Vagina (tissue), 2 donors: ENCODE data around the gene CKAP5. TPM values are rescaled to one million over a fixed set of nuclear protein-coding genes. Genes with fewer than 3 reads are reported as not detected.
"Not testable (repeated sequence)": the region's sequence is repeated elsewhere in the genome, so short reads cannot be mapped to it uniquely, and the experiment has no call there.

ENCODE experiments used
- DNase-seq, 2 donors: peaks; one replicate each; pipeline ENCODE4 v3.0.0-alpha.2; 2017; ENCODE audit errors: extremely low spot score in 2 of 2
- H3K27ac ChIP-seq: fragments of 200-600 bp; sonication (generic); one replicate; pipeline ENCODE4 v1.5.1; 2019
- H3K27me3 ChIP-seq: fragments of 200-600 bp; sonication (generic); one replicate; pipeline ENCODE4 v1.5.1; 2019
- H3K36me3 ChIP-seq, 2 donors: fragments of 200-600 bp; sonication (generic); one replicate each; pipeline ENCODE4 v1.5.1; 2017 to 2019
- H3K4me1 ChIP-seq: fragments of 200-600 bp; sonication (generic); one replicate; pipeline ENCODE4 v1.5.1; 2019
- H3K4me3 ChIP-seq, 2 donors: fragments of 200-600 bp; sonication (generic); 1 replicate in 1 of 2; 2 replicates in 1 of 2; pipeline ENCODE4 v1.5.1; 2016 to 2019
- H3K9me3 ChIP-seq: fragments of 200-600 bp; sonication (generic); one replicate; pipeline ENCODE4 v1.5.1; 2019
- CTCF ChIP-seq, 3 experiments: fragments of 450-650 bp in 2 of 3; fragments of 200-600 bp in 1 of 3; sonication (generic) in 1 of 3; IDR thresholded peaks; one replicate each; pipeline ENCODE4 v1.5.1; 2017 to 2019; ENCODE audit warnings: antibody characterized with exemption in 3 of 3, mild to moderate bottlenecking in 2 of 3, moderate library complexity in 2 of 3
- POLR2A ChIP-seq, 2 donors: fragments of 450-650 bp; IDR thresholded peaks; one replicate each; pipeline ENCODE4 v1.6.1; 2017; ENCODE audit warnings: antibody characterized with exemption in 2 of 2, mild to moderate bottlenecking in 2 of 2, moderate library complexity in 2 of 2
- POLR2AphosphoS5 ChIP-seq, 2 donors: sonication (generic); formaldehyde crosslinking; IDR thresholded peaks; one replicate each; pipeline ENCODE4 v1.9.0; 2017; ENCODE audit warnings: antibody characterized with exemption in 2 of 2, mild to moderate bottlenecking in 2 of 2, low read depth in 1 of 2; ENCODE audit not compliant: insufficient read depth in 1 of 2
- intact Hi-C: fragments of 100-400 bp; cut with DNase I; formaldehyde crosslinking; loops from one replicate; pipeline ENCODE4 v1.15.1; 2023
- total RNA-seq: library from RNA; depleted of rRNA; stranded (reverse); fragments of >200 nt; gene quantifications from one replicate; pipeline ENCODE4 v1.2.3, GENCODE V29; 2016

The CKAP5 gene
- total RNA-seq, 1 donor from 2014 or later, result 32.9 TPM

GRCh38 chr11:46801694-46802470, 44.2 kb downstream of the CKAP5 start:
- no peak overlapping the region for H3K27ac ChIP-seq
- no peak for TF ChIP-seq CTCF (IDR thresholded peaks at IDR 0.05)
- TF ChIP-seq POLR2AphosphoS5 (IDR thresholded peaks at IDR 0.05; ENCODE audit: insufficient read depth in 1 of 2, low read depth in 1 of 2), result no peak
- no peaks in the 10 kb centered on the region for H3K27me3 ChIP-seq
- intact Hi-C loops, result no loop called here
- peaks cover 0 to 43% of the 10 kb centered on the region in 2 donors for H3K36me3 ChIP-seq
- H3K4me1 ChIP-seq, result no peaks in the 10 kb centered on the region
- no peaks in the 10 kb centered on the region for H3K9me3 ChIP-seq
- no peak overlapping the region for H3K4me3 ChIP-seq
- no peak for DNase-seq

- no peaks in the 10 kb centered on the region for H3K9me3 ChIP-seq
- H3K27ac ChIP-seq, result no peak overlapping the region
- DNase-seq, result no peak
- no peaks in the 10 kb centered on the region for H3K27me3 ChIP-seq
- no peak for TF ChIP-seq POLR2A (IDR thresholded peaks at IDR 0.05)
- H3K36me3 ChIP-seq, result peaks cover 0 to 38% of the 10 kb centered on the region in 2 donors
- intact Hi-C loops, result no loop called here
- no peak overlapping the region for H3K4me3 ChIP-seq
- no peaks in the 10 kb centered on the region for H3K4me1 ChIP-seq
Measured at GRCh38 chr11:46800177-46800576, 45.9 kb downstream of the CKAP5 start.

- DNase-seq, H3K4me3 ChIP-seq, intact Hi-C loops: not testable (repeated sequence)
Measured at GRCh38 chr11:46799725-46800124, 46.4 kb downstream of the CKAP5 start.

GRCh38 chr11:46778416-46778815, 67.7 kb downstream of the CKAP5 start:
- no peaks in the 10 kb centered on the region for H3K9me3 ChIP-seq
- H3K27ac ChIP-seq, result no peak overlapping the region
- DNase-seq, result no peak
- H3K4me3 ChIP-seq, result no peak overlapping the region
- no peaks in the 10 kb centered on the region for H3K27me3 ChIP-seq
- H3K36me3 ChIP-seq, result peaks cover 0 to 54% of the 10 kb centered on the region in 2 donors
- H3K4me1 ChIP-seq, result no peaks in the 10 kb centered on the region
- TF ChIP-seq CTCF (IDR thresholded peaks at IDR 0.05), result no peak
- TF ChIP-seq POLR2A (IDR thresholded peaks at IDR 0.05), result no peak
- no peak for TF ChIP-seq POLR2AphosphoS5 (IDR thresholded peaks at IDR 0.05; ENCODE audit: insufficient read depth in 1 of 2, low read depth in 1 of 2)
- intact Hi-C loops, result no loop called here

More at GRCh38 chr11:46799725-46800124, 46.4 kb downstream of the CKAP5 start:
- H3K27me3 ChIP-seq, H3K27ac ChIP-seq, H3K4me1 ChIP-seq, H3K9me3 ChIP-seq: not testable (repeated sequence)
- peaks cover 0 to 43% of the 10 kb centered on the region in 2 donors for H3K36me3 ChIP-seq

- Histone ChIP-seq H3K27ac (no peak overlapping the region), H3K4me1 (no peaks in the 10 kb centered on the region), H3K27me3 (no peaks in the 10 kb centered on the region), H3K9me3 (no peaks in the 10 kb centered on the region), H3K4me3 (no peak overlapping the region), H3K36me3 (peaks cover 0 to 56% of the 10 kb centered on the region in 2 donors)
- TF ChIP-seq POLR2AphosphoS5 (IDR thresholded peaks at IDR 0.05; ENCODE audit: insufficient read depth in 1 of 2, low read depth in 1 of 2) (no peak), POLR2A (IDR thresholded peaks at IDR 0.05) (no peak), CTCF (IDR thresholded peaks at IDR 0.05) (no peak)
- no peak for DNase-seq
- intact Hi-C loops, result no loop called here
Measured at GRCh38 chr11:46776878-46777277, 69.2 kb downstream of the CKAP5 start.

GRCh38 chr11:46769636-46770221, 76.4 kb downstream of the CKAP5 start:
- DNase-seq, result no peak
- no peak for TF ChIP-seq POLR2A (IDR thresholded peaks at IDR 0.05)
- peaks cover 0 to 48% of the 10 kb centered on the region in 2 donors for H3K36me3 ChIP-seq
- no peaks in the 10 kb centered on the region for H3K9me3 ChIP-seq
- intact Hi-C loops, result no loop called here
- no peak overlapping the region for H3K27ac ChIP-seq
- H3K4me3 ChIP-seq, result no peak overlapping the region
- H3K27me3 ChIP-seq, result no peaks in the 10 kb centered on the region
- no peaks in the 10 kb centered on the region for H3K4me1 ChIP-seq
